GM18517 (cell line): ENCODE results near the gene TRIM24.

Experiments used
- ATAC-seq: cut with Tn5 transposase; IDR thresholded peaks from one replicate; pipeline ENCODE4 v1.9.1; 2021; ENCODE audit warnings: mild to moderate bottlenecking, moderate library complexity; ENCODE audit not compliant: unreplicated experiment

Gene TRIM24

DNA sequence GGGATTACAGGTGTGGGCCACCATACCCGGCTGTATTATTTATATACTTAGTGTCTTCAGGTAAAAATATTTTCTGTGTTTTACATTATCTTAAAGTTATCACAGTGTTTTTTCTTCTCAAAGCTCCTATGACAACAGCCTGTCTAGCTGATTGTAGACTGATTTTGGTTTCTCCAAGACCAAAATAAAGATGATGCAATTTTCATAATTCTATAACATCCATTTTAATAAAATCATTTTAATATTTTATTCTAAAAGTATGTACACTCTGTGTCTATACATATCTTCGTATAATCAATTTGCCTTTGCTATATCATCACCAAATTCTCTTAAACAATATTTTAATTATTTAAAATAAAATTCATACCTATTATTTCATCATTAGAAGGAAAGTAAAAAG is 108.6 kb downstream of the TRIM24 start:
- ATAC-seq, result no peak

DNA sequence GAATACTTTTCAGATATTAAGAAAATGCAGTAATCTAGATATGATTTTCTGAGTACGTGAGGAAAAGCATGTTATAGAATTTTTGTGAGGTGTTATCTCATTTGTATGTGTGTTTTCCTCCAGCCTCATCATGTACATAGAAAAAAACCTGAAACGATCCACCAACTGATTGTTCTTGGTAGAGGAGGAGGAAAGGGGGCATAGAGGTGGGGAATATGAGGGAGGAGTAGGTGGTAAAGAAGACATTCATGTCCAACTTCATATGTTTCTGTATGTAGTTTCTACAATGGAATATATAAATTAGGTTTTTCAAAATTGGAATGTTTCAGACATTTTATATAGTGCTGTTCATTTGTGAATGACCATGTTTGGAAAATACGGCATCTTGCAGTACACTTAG is 109.4 kb downstream of the TRIM24 start:
- no peak for ATAC-seq

DNA sequence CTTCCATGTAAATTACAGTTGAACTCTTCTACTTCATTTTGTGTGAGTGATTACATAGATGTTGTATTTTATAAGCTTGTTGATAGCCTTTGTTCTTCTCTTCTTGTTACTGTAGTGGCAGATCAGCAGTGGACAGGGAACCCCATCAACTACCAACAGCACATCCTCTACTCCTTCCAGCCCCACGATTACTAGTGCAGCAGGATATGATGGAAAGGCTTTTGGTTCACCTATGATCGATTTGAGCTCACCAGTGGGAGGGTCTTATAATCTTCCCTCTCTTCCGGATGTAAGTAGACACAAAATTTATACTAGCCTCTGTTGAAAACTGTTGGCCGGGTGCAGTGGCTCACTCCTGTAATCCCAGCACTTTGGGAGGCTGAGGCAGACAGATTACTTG is 110.7 kb downstream of the TRIM24 start:
- no peak for ATAC-seq

DNA sequence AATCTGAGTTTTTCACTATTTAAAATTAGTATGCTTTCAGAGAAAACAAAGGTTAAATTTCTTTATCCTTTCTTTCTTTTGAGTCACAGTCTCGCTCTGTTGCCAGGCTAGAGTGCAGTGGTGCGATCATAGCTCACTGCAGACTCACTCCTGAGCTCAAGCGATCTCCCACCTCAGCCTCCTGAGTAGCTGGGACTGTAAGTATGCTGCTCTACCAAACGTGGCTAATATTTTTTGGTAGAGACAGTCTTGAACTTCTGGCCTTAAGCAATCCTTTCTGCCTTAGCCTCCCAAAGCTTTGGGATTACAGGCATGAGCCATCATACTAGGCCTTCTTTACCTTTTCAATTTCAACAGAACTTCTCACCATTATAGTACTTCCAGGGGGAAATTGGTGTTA is 113.7 kb downstream of the TRIM24 start:
- ATAC-seq, result no peak

DNA sequence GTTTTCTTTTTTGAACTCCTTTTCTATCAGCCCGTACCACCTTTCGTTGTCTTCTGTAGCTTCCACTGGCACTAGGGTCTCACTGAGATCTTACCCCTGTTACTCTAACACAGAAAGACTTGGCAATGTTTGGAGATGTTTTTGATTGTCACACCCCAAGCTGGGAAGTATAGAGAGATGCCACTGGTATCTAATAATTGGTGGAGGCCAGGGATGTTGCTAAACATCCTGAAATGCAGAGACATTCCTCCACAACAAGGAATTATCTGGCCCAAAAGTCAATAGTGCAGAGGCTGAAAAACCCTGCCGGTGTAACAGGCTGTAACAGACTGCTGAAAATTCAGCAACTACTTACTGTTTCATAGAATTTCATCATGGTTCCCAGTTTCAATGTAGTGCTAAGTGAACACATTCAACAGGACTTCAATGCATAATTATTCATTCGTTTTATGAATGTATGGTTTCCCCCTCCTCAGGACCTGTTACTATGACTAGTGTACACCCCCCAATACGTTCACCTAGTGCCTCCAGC is 115.9 kb downstream of the TRIM24 start:
- ATAC-seq, result no peak

DNA sequence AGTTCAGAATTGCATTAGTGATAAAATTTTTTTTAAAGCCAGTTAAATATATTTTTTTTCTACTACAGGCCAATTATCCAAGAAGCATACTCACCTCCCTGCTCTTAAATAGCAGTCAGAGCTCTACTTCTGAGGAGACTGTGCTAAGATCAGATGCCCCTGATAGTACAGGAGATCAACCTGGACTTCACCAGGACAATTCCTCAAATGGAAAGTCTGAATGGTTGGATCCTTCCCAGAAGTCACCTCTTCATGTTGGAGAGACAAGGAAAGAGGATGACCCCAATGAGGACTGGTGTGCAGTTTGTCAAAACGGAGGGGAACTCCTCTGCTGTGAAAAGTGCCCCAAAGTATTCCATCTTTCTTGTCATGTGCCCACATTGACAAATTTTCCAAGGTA is 119.1 kb downstream of the TRIM24 start:
- no peak for ATAC-seq

DNA sequence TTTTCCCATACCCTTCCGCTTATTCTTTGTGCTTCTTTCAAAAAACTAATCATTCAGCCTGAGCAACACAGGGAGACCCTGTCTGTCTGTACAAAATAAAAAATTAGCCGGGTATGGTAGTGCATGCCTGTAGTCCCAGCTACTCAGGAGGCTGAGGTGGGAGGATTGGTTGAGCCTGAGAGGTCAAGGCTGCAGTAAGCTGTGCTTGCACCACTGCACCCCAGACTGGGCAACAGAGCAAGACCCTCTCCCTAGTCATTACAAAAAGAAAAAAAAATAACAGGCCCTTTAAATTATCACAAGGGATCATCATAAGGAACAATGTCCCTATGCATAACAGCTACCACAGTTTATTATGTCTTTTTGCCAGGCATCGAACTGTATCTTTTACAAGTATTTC is 119.6 kb downstream of the TRIM24 start:
- ATAC-seq, result no peak

DNA sequence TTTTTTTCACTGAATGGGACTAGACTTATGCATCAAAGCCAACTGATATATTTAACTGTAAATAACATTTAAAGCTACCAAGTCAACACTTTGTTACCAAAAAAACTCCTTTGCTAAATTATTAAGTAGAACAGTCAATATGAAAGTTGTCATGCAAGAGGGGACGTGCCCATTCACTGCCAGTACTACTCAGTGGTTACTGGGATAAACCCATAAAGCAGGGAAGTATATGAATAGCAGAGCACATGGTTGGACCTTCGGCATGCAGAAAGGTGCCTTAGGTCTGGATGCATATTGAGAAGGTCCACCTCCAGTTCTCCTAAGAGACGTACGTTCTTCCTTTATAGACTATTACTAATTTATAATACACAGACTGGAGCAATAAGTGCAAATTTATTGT is 121.0 kb downstream of the TRIM24 start:
- no peak for ATAC-seq

DNA sequence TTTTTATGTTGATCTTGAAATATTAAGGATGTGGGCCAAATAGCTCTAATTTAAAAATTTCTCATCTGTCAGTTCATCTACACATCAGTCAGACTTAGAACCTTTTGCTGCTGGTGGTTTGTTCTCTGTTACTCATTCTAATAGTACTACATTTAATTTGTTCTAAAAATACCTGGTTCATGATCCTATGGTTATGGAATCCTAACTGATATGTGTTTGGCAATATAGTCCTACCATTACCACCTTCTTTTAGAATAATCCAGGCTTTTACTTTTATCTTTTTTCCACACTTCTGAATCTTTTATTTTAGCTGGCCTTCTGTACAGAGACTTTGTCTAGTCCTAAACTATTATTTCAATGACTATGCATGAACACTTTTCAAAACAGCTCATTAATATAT is 124.2 kb downstream of the TRIM24 start:
- no peak for ATAC-seq

DNA sequence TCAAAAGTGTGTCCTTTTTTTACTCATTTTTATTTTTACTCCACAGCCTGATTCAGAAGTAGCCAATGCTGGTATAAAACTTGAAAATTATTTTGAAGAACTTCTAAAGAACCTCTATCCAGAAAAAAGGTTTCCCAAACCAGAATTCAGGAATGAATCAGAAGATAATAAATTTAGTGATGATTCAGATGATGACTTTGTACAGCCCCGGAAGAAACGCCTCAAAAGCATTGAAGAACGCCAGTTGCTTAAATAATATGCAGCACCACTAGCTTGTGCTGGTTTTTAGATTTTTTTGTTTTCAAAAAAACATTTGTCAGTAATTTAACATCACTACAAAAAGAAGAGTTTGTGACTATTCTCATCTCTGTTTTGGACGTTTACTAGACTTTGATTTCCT is 124.6 kb downstream of the TRIM24 start:
- ATAC-seq, result no peak

DNA sequence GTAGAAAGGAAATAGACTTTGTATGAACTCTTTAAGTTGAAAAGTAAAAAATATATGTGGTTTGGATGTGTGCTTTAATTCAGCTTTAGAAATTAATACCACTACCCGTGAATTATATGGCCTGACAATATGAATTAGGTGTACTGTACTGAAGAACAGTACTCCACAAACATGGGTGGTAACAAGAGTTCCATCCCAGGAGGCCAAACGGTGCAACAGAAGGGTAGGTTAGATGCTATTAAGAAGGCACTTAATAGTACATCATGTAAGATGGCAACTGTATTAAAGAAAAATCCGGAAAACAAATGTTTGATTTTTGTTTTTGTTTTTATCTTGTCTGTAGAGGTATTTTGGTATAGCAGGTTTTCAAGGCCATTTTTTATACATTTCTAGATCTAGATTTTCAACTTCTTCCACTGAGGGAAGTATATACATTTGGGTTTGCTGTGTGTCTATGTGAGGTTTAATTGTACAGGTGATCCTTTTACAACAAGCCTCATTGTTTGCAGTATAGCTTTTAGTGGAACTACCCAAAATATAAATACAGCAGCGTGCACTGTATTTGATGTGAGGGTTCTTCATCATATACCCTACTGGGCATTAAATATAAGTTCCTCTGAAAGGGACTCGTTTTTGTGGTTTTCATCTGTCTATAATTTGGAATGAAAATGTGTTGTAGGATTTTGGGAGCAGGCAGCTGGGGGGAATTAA is 125.4 kb downstream of the TRIM24 start:
- no peak for ATAC-seq

DNA sequence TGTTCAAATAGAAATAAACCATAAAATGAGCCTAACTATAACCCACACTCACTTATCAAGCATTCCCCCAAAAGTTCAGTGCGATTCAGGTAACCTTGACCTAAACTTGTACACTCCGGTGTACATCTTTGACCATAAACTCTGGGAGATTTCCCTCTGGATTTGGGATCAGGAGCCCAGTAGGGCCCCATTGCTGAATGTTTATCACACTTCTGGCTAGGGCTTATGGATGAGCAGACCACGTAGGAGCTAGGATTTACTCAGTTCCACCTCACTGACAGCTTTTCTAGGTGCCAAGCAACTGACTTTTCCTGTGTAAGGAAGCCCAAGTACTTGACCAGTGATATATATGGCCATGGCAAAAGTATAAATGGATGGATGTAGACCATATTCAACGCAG is 127.4 kb downstream of the TRIM24 start:
- ATAC-seq, result no peak

DNA sequence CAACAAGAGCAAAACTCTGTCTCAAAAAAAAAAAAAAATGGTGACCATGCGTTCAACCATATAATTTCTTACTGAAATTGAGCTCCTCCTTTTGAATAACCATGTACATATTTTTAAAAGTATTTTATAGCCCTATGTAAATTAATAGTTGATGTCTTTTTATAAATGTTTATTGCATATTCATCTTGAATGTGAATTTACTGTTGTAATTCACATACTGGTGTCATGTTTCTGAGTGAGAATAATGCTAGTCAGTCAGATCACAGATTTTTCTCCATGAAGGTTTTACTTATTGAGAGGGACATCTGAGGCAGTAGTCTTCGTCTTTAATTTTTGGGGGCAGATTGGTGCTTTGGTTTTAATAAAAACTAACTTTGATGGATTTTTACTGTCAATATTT is 128.9 kb downstream of the TRIM24 start:
- ATAC-seq, result no peak

DNA sequence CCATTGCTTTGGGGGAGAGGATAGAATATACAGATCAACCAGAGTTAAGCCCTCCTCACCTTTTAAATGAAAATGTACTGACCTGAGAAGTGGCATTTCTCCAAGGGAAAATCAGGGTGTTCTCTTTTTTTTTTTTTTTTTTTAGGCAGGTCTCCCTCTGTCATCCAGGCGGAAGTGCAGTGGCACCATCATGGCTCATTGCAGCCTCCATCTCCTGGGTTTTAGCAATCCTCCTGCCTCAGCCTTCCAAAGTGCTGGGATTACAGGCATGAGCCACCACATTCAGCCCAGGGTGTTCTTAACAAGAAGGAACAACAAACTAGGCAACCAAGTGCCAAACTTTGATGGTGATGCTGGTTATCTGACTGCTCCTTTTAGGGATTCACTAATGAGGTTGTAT is 130.1 kb downstream of the TRIM24 start:
- no peak for ATAC-seq

DNA sequence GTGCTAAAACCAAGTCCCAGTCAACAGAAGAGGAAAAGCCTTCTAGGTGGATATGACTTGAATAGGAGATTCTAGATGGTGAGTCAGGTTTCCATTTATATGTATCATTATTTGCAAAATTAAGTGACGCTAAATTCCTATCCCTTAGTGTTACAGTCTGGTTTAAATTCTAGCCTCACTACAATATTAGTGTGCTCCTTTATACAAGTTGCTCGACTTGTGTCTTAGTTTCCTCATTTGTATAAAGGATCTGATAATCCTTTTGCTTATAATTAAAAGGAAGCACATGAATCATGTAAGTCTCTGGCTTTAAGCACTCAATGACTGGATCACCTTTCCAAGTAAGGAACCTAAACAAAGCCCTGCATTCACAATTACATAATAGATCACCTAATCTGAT is 135.4 kb downstream of the TRIM24 start:
- ATAC-seq, result no peak

DNA sequence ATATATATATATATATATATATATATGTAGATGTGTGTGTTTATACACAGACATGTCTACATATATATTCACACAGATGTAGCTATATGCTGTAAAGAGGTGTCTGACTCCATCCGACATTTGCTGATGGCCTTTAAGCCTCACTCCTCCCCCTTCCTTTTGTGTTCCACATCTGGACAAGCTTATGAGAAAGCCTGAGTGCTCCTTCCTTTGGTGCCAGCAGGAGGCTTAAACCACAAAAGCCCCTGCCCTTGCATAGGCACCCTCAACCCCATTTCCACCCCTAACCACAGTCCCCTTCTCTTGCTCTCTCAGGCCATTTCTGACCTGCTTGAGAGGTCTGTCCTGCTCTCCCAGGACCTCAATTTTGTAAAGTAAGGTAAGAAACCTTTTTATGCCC is 142.4 kb downstream of the TRIM24 start:
- no peak for ATAC-seq

DNA sequence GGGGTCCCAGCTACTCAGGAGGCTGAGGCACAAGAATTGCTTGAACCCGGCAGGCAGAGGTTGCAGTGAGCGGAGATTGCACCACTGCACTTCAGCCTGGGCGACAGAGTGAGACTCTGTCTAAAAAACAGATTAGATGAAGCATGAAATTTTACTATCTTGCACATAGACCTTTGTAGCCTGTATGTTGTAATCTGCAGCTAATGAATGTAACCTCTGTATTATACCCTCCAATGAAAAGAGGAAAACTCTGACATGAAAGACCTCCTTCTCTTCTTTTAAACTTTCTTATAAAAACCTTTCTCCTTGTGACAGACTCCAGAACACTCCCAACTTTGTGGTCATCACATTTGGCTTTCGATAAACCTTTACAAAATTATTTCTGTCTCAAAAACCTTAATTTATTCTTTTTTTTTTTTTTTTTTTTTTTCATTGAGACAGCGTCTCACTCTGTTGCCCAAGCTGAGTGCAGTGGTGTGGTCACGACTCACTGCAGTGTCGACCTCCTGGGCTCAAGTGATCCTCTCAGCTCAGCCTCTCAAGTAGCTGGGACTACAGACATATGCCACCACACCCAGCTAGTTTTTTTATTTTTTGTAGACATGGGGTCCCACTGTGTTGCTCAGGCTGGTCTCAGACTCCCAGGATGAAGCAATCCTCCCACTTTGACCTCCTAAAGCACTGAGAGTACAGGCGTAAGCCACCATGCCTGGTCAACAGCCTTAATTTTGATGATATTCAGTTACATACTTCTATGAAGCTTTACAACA is 143.7 kb downstream of the TRIM24 start:
- no peak for ATAC-seq

DNA sequence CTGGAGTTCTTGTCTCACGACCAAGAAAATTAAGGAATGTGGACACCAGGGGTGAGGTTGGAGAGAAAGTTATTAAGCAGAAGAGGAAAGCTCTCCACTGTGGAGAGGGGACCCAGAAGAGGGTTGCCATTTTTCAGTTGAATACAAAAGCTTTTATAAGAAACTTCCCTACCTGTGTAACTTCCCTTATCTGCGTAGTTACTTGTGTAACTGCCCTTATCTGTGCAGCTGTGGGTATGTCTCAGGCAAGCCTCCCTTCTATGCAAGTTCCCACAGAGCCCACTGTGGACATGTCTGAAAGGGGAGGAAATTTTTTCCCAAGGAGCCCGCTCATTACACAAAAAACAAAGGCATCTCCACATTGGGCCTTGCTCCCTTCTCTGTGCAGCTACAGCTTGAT is 146.2 kb downstream of the TRIM24 start:
- ATAC-seq, result no peak

DNA sequence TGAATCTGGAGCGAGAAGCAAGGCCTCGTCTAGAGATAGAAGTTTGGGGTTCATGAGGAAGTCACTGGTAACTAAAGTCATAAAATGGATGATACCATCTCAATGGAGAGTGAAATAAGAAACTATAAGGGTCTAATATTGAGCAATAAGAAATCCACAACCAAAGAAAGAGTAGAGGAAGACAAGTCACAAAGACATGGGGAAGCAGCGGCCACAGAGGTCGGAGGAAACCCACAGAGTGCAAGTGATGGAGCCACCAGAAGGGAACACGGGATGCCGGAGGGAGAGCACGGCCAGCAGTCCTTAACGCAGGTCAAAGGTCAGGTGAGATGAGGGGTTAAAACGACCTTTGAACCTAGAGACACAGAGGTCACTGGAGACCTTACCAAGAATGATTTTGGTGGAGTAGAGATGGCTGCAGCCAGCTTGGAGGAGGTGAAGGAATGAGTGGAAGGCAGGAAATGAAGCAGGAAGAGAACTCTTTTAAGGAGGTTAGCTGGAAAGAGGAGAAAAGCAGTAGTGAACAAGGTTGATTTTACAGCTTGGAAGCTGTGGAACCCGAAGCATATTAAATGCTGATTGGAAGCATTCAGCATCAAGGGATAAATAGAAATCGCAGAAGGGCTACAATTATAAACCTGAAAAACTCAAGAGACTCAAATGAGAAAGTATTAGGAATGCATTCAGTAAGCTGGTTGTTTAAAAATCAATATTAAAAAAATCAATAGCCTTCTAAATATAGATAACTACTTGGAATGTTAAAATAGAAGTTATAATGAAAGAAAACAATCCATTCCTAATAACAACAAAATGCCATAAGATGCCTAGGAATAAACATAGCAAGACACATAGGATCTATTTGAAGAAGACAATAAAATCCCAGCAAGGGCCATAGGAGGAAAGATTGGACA is 147.4 kb downstream of the TRIM24 start:
- ATAC-seq, result no peak

DNA sequence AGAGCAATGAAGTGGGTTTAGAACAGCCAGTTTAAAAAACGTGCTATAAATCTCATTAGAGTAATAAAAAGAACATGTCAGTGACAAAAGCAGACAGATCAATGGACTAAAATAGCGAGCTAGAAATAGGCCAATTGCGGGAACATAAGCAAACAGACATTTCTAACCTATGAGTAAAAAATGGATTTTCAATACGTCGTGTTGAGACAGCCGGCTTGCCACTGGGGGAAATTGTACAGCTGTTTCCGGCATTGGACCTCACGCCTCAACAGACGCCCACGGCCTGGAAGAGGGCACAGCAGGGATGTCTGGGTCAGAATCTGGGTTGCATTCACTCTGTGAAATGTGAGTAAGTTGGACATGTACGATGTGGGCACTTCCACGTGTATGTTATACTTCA is 148.2 kb downstream of the TRIM24 start:
- ATAC-seq, result no peak

DNA sequence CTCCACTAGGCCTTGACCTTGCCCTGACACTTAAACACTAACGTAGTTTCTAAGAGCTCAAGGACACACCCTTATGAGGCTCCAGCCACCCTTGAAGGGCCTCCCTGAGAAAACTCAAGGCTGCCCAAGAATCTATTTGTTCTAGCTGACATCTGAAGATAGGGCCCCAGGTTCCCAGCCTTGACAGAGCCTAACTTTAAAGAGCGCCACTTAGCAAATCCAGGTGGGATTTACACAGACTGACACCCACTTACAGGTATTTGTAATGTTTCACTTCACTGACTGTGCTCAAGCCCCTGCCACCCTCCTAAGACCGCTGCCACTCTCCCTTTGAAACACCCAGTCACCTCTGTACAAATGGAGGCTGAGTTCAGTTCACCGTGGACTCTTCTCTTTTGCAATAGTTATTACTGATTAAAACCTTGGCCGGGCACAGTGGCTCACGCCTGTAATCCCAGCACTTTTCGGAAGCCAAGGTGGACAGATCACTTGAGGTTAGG is 150.7 kb downstream of the TRIM24 start:
- ATAC-seq, result no peak
